Heart left ventricle (tissue), 16 donors: ENCODE results near the gene OR13C3. TPM values are rescaled to one million over a fixed set of nuclear protein-coding genes. Genes with fewer than 3 reads are reported as not detected.

Experiments used
- ATAC-seq, 4 donors: fragments of 200-7000 bp; cut with Tn5 transposase; one replicate each; pipeline ENCODE4 v1.9.1; 2020 to 2022; ENCODE audit warnings: moderate library complexity in 4 of 4, mild to moderate bottlenecking in 3 of 4, moderate number of reproducible peaks in 1 of 4
- DNase-seq, 5 donors: peaks; one replicate each; pipeline ENCODE4 v3.0.0-alpha.2; 2020
- H3K27ac ChIP-seq, 12 donors: fragments of 200-600 bp; sonication (generic) in 4 of 12; one replicate each; pipeline versions ENCODE4 v1.5.0 to v1.8.0; 2016 to 2022; ENCODE audit warnings: mild to moderate bottlenecking in 2 of 12
- H3K27me3 ChIP-seq, 9 donors: fragments of 200-600 bp; sonication (generic) in 2 of 9; one replicate each; pipeline versions ENCODE4 v1.5.1 to v1.8.0; 2016 to 2022; ENCODE audit warnings: mild to moderate bottlenecking in 3 of 9
- H3K36me3 ChIP-seq, 9 donors: fragments of 200-600 bp; sonication (generic) in 2 of 9; one replicate each; pipeline versions ENCODE4 v1.5.0 to v1.8.0; 2018 to 2022; ENCODE audit warnings: mild to moderate bottlenecking in 2 of 9
- H3K4me1 ChIP-seq, 12 donors: fragments of 200-600 bp; sonication (generic) in 4 of 12; one replicate each; pipeline versions ENCODE4 v1.5.0 to v1.8.0; 2016 to 2022; ENCODE audit warnings: mild to moderate bottlenecking in 3 of 12
- H3K4me3 ChIP-seq, 12 donors: fragments of 200-600 bp; sonication (generic) in 4 of 12; one replicate each; pipeline versions ENCODE4 v1.5.0 to v1.8.0; 2017 to 2022; ENCODE audit warnings: mild to moderate bottlenecking in 9 of 12, moderate library complexity in 4 of 12
- H3K9me3 ChIP-seq, 12 donors: fragments of 200-600 bp; sonication (generic) in 4 of 12; one replicate each; pipeline versions ENCODE4 v1.5.0 to v1.8.0; 2016 to 2022; ENCODE audit warnings: mild to moderate bottlenecking in 1 of 12
- CTCF ChIP-seq, 12 donors: fragments of 200-600 bp; sonication (generic) in 4 of 12; IDR thresholded peaks; one replicate each; pipeline versions ENCODE4 v1.5.0 to v1.8.0; 2018 to 2022; ENCODE audit warnings: antibody characterized with exemption in 12 of 12, mild to moderate bottlenecking in 5 of 12
- POLR2A ChIP-seq, 2 donors: fragments of 450-650 bp; IDR thresholded peaks; one replicate each; pipeline ENCODE4 v1.6.1; 2017; ENCODE audit warnings: antibody characterized with exemption in 2 of 2, mild to moderate bottlenecking in 2 of 2, moderate library complexity in 2 of 2
- WGBS, 4 donors: extraction: QIAGEN DNeasy Blood & Tissue Kit in 2 of 4; methylation state at CpG; one replicate each; pipeline versions ENCODE4 v1.1.5 to v1.1.7; 2013 to 2018; 5-methylcytosine and 5-hydroxymethylcytosine counted together
- intact Hi-C, 10 donors: fragments of 100-400 bp; cut with DNase I; formaldehyde crosslinking; loops; one replicate each; pipeline versions ENCODE4 v1.11.1 to v1.14.2; 2022
- long read RNA-seq, 3 donors: library from polyadenylated mRNA; unstranded; transcript quantifications; one replicate each; pipeline ENCODE4 v2.0.0, GENCODE V29; 2020 to 2021
- polyA plus RNA-seq, 2 donors: library from polyadenylated mRNA; stranded (reverse); fragments of 200-250 nt; gene quantifications; one replicate each; pipeline ENCODE4 v1.2.3, GENCODE V29; 2013
- total RNA-seq, 9 donors: library from RNA; depleted of rRNA in 2 of 9; stranded (reverse); fragments of >200 nt in 2 of 9; fragmentation: NEBNext Ultra II Directional in 3 of 9; extraction: Animal tissue kit (Norgen Biotek cat#: 25700) in 3 of 9; gene quantifications; one replicate each; pipeline versions ENCODE4 v1.1.0 to v1.2.4, GENCODE V29; 2016 to 2023
- donor health status: ischemic (EF 13 %, LVEDD 7.1; RV severe dilation, severe dysfunction).
- donor health status: healthy with polysubstance abuse.
- donor health status: DM: no; HTN: yes; CAD: no.
- donor health status: DM: no; HTN: no; CAD: no.
- donor health status: ischemic (EF 25% LVEDD 6.9; RV normal size, moderate dysfunction).
- donor health status: ischemic (EF 25% LVEDD 5.7; RV mildly dilated, moderate dysfunction).
- donor health status: healthy.
- donor health status: DM: yes; HTN: yes; CAD: no.
- donor health status: ischemic (EF 35%, LVEDD 5.7; RV mildly dilated, moderate dysfunction).
- donor health status: nonischemic (EF 11% LVEDD 7.7; RV severe dilation, severe dysfunction).
- donor health status: DM: yes; HTN: yes; CAD: no.
- donor health status: PGD.
- donor health status: ischemic (EF 29% LVEDD 5.4; RV normal size, mild dysfunction).
- donor health status: nonischemic (EF 23%, LVEDD 6.1; RV moderate dilation, normal function).

OR13C3 gene
- total RNA-seq (not detected), polyA plus RNA-seq (not detected)
- long read RNA-seq, donor 1, result 0 reads
- long read RNA-seq, donor 2, result 0 reads
- long read RNA-seq, donor 3, result 0 reads

GRCh38 chr9:104536756-104537155 is at the start of gene OR13C3:
Gene OR13C3, minus strand, starts transcription at chr9:104536856. Its CDS starts 133 bp downstream, at chr9:104536723.
- H3K4me3 ChIP-seq, result no peak within 1 kb of the TSS
- H3K36me3 ChIP-seq, result no peaks in the 10 kb centered on the region
- ATAC-seq, result no peak
- no peak within 1 kb of the TSS for H3K27ac ChIP-seq
- no peak for DNase-seq
- WGBS, 4 donors, result 84 to 89% (median 87%) methylated on average over 5 of the region's 5 CpGs
- no peaks in the 10 kb centered on the region for H3K27me3 ChIP-seq
- H3K9me3 ChIP-seq, result no peaks in the 10 kb centered on the region
- TF ChIP-seq CTCF (IDR thresholded peaks at IDR 0.05) (no peak), POLR2A (IDR thresholded peaks at IDR 0.05) (no peak)
- H3K4me1 ChIP-seq, result no peaks in the 10 kb centered on the region
- intact Hi-C loops, result no loop called here

- intact Hi-C loops, result no loop called here
- no peaks in the 10 kb centered on the region for H3K4me1 ChIP-seq
- whole genome bisulfite sequencing, 4 donors, result 81 to 90% (median 86%) methylated on average over 1 of the region's 1 CpG
- H3K36me3 ChIP-seq, result no peaks in the 10 kb centered on the region
- H3K27me3 ChIP-seq, result no peaks in the 10 kb centered on the region
- TF ChIP-seq CTCF (IDR thresholded peaks at IDR 0.05) (no peak), POLR2A (IDR thresholded peaks at IDR 0.05) (no peak)
- DNase-seq (no peak), ATAC-seq (no peak)
- no peaks in the 10 kb centered on the region for H3K9me3 ChIP-seq
- H3K27ac ChIP-seq, result no peak overlapping the region
- H3K4me3 ChIP-seq, result no peak overlapping the region
Measured at GRCh38 chr9:104580562-104580961, 43.9 kb upstream of the OR13C3 start.

- H3K27ac ChIP-seq, result no peak overlapping the region
- H3K9me3 ChIP-seq, result peaks cover 0 to 12% (median 0%) of the 10 kb centered on the region in 12 donors
- H3K27me3 ChIP-seq, result no peaks in the 10 kb centered on the region
- H3K36me3 ChIP-seq, result no peaks in the 10 kb centered on the region
- no peak for TF ChIP-seq POLR2A (IDR thresholded peaks at IDR 0.05)
- no peak for TF ChIP-seq CTCF (IDR thresholded peaks at IDR 0.05)
- no peak overlapping the region for H3K4me3 ChIP-seq
- no peaks in the 10 kb centered on the region for H3K4me1 ChIP-seq
- ATAC-seq (no peak), DNase-seq (no peak)
- intact Hi-C loops, result no loop called here
- WGBS, 4 donors, result 78 to 86% (median 83%) methylated on average over 5 of the region's 5 CpGs
Measured at GRCh38 chr9:104577263-104577662, 40.6 kb upstream of the OR13C3 start.

GRCh38 chr9:104575456-104575855 is 38.8 kb upstream of the OR13C3 start:
- intact Hi-C loops, result no loop called here
- Histone ChIP-seq H3K36me3 (no peaks in the 10 kb centered on the region), H3K4me3 (no peak overlapping the region), H3K4me1 (no peaks in the 10 kb centered on the region), H3K9me3 (peaks cover 0 to 23% (median 0%) of the 10 kb centered on the region in 12 donors), H3K27me3 (no peaks in the 10 kb centered on the region), H3K27ac (no peak overlapping the region)
- TF ChIP-seq POLR2A (IDR thresholded peaks at IDR 0.05) (no peak), CTCF (IDR thresholded peaks at IDR 0.05) (no peak)
- ATAC-seq, result no peak
- no peak for DNase-seq
- 64 to 79% (median 69%) methylated on average over 2 of the region's 2 CpGs for WGBS, 4 donors
